C4-2B (cell line): ENCODE data around the gene COG5.
A peak's percentile ranks its signal among the peaks of the same experiment; 100 is the strongest.

ENCODE experiments used
- H3K27ac ChIP-seq: fragments of 450-650 bp; 2 replicates; pipeline ENCODE4 v1.5.1; 2017
- ZFX ChIP-seq: fragments of 450-650 bp; IDR thresholded peaks from 2 replicates; pipeline ENCODE4 v1.6.1; 2017
- TF ChIP-seq, protein P1 (sequence below): fragments of 450-650 bp; conservative IDR thresholded peaks from 2 replicates; pipeline ENCODE4 v1.5.1; 2017; ENCODE audit warnings: mild to moderate bottlenecking

The COG5 gene

DNA sequence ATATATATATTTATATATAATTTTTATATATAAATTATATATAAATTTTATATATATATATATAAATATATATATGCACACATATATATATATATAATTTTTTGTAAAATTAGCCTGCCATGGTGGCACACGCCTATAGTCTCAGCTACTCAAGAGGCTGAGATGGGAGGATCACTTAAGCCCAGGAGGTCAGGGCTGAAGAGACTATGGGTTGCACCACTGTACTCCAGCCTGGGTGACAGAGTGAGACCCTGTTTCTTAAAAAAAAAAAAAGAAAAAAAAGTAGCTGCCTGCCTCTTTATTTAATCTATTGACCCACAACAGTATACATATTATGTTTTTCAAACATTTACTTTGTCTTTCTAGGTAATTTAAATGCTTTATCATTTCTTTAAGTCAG is 35.5 kb upstream of the COG5 start:
- H3K27ac ChIP-seq: no peak overlapping the region
- TF ChIP-seq, protein P1, sequence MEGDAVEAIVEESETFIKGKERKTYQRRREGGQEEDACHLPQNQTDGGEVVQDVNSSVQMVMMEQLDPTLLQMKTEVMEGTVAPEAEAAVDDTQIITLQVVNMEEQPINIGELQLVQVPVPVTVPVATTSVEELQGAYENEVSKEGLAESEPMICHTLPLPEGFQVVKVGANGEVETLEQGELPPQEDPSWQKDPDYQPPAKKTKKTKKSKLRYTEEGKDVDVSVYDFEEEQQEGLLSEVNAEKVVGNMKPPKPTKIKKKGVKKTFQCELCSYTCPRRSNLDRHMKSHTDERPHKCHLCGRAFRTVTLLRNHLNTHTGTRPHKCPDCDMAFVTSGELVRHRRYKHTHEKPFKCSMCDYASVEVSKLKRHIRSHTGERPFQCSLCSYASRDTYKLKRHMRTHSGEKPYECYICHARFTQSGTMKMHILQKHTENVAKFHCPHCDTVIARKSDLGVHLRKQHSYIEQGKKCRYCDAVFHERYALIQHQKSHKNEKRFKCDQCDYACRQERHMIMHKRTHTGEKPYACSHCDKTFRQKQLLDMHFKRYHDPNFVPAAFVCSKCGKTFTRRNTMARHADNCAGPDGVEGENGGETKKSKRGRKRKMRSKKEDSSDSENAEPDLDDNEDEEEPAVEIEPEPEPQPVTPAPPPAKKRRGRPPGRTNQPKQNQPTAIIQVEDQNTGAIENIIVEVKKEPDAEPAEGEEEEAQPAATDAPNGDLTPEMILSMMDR: no peak
- TF ChIP-seq ZFX: no peak

DNA sequence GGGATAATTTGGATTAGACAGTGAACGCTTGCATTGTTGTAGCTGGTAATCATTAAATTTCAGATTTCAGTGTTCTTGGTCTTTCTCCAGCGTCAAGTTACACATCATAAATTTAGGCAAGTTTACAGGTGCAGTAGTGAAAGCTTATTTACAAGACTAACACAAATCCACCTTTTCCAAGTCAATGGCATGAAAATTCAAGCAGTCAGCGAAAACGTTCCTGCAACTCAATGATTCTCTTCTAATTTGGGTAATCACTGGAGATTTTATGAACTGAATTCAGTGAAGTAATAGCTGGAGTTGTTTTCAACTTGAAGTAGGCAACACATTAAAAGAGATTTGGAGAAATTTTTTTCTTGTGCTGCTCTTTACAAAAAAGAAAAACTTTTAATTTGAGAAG is 34.2 kb upstream of the COG5 start:
- H3K27ac ChIP-seq: no peak overlapping the region
- no peak for TF ChIP-seq ZFX
- TF ChIP-seq, protein P1: no peak

DNA sequence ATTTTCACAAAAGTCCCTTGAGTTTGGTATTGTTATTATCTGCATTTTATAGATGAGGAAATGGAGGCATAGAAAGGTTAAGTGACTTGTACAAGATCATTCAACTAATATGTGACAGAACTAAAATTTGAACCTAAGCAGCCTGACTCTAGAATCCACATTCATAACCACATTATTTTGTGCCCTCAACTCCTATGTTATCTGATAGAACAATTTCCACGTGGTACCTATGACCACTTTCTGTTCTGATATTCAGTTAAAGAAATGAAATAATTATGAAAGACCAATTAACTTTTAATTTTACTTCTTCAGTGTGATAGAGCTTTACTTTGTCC is 33.8 kb upstream of the COG5 start:
- peak overlapping the region; percentile 71; the same call in 1 of the 2 replicates for H3K27ac ChIP-seq
- TF ChIP-seq, protein P1: no peak
- TF ChIP-seq ZFX: no peak

DNA sequence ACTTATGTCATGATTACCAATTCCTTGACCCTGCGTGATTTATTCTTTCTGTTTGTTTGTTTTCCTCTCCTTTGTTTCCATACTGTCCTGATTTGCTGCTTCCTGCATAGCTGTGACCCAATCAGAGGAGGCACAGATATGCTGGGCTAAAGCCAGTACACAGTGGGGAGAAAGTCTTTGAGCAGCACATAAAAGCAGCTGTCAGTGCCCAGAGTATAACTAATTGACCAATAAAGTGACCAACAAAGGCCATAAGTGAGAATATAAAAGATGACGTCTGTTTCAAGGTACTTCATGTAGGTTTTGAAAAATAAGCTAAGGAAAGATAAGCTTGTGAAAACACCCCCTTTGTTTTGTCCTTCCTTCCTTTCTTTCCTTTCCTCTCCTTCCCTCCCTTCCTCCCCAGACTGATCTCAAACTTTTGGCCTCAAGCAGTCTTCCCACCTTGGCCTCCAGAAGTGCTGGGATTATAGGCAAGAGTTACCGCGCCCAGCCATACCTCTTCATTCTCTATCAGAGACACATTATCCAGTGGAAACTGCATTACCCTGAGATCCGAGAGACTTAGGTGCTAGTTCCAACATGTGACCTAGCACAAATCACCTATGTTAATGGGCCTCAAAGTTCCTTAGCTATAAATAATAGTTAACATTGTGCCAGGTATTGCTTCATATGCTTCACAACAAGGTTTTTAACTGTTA is 33.3 kb upstream of the COG5 start:
- TF ChIP-seq ZFX: no peak
- TF ChIP-seq, protein P1: no peak
- H3K27ac ChIP-seq: peak overlapping the region; percentile 71; the same call in 1 of the 2 replicates

DNA sequence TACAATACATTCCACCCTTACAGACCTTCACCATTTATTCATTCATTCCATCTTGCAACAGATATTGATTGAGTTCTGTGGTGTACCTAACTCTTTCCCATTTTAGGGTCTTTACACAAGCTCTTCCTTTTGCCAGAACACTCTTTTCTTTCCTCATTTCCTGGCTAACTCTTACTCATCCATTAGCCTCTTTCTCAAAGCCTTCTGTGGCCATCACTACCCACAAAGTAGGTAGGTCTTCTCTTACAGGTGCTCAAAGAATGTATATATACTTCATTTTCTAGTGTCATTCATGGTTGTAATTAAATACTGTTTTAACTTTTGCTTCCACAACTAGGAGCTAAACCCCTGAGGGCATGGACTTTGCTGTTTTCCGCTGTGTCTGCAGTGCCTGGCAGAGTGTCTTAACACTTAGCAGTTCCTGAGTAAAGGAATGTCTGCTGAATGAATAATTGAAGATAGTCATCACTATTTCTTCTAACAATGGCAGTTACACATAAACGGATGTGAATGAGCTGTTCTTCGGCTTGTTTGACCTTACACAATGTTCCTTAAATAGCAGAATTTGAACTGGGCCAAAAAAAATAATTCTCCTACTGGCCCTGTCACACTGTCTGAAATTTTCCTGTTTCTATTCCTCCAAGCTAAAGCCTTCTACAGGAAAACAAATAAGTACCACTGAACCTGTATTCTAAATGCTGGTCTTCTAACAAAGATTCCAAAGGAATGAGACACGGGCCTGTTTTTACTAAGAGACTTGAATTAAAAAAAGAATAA is 31.4 kb upstream of the COG5 start:
- TF ChIP-seq ZFX: no peak
- TF ChIP-seq, protein P1: no peak
- peak overlapping the region; percentile 4; the same call in 1 of the 2 replicates for H3K27ac ChIP-seq

DNA sequence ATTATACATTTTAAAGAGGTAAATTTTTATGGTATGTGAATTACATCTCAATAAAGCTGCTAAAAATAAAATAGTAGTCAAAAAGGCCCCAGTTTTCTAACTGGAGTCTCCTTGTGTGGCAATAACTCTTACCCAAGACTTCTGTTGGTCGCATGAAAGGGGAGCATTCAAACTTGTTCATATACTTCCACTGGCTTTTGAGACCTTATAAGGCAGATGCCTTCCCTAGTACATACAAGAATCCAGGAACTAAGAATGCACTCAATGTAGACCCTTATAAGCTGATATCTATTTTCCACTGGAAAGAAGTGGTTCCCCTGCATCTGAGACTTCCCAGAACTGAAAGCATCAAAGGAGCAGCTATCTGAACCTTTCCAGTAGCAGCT is 29.3 kb upstream of the COG5 start:
- no peak for TF ChIP-seq ZFX
- TF ChIP-seq, protein P1: no peak

DNA sequence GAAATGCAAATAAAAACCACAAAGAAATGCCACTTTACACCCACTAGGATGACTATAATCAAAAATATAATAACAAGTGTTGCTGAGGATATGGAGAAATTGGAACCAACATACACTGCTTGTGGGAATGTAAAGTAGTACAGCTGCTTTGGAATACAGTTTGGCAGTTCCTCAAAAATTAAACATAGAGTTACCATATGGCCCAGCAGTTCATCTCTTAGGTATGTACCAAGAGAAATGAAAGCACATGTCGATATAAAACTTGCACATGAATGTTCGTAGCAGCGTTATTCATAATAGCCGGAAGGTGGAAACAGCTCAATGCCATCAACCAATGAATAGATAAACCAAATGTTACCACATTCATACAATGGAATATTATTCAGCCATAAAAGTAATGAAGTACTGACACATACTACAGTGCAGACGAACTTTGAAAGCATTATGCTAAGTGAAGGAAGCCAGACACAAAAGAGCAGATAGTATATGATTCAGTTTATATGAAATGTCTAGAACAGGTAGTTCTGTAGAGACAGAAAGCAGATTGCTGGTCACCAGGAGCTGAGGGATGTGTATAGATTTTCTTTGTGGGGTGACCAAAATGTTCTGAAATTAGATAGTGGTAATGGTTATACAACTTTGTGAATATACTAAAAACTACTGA is 28.8 kb upstream of the COG5 start:
- TF ChIP-seq, protein P1: no peak
- TF ChIP-seq ZFX: no peak
- H3K27ac ChIP-seq: no peak overlapping the region

More for the DNA sequence above, 29.3 kb upstream of the COG5 start:
- H3K27ac ChIP-seq: no peak overlapping the region
